ENCODE data around the gene RNU7-1. TPM values are rescaled to one million over a fixed set of nuclear protein-coding genes. Genes with fewer than 3 reads are reported as not detected.

RNU7-1 gene
- total and polyA plus RNA-seq, 9 of the 15 experiments (the other 6 are each of a cell fraction or from before 2014, with no cell fraction given) = not detected

GRCh38 chr12:6902448-6902847 is 41.2 kb upstream of the RNU7-1 start:
- Histone ChIP-seq H3K36me3 (ENCODE audit: control insufficient read depth, insufficient read depth, low read length) (no peaks in the 10 kb centered on the region), H3K4me2 (ENCODE audit: insufficient read depth, low read length) (no peak overlapping the region), H3K9me3 (replicated peaks; ENCODE audit: control insufficient read depth, insufficient read depth, low read depth, low read length) (no peaks in the 10 kb centered on the region; the same call in 1 of the 2 replicates), H3K9ac (ENCODE audit: insufficient read depth in 1 of 2, low read depth in 2 of 2, low read length in 2 of 2) (no peak overlapping the region), H3K4me3 (no peak overlapping the region), H3K4me1 (replicated peaks in 1 of 2; ENCODE audit: control insufficient read depth in 2 of 2, insufficient read depth in 2 of 2, low read length in 2 of 2) (peaks cover 13 to 25% of the 10 kb centered on the region in 2 experiments), H2AFZ (ENCODE audit: low read depth, low read length) (no peak overlapping the region), H3K9me1 (ENCODE audit: control insufficient read depth, insufficient read depth, low read length) (no peaks in the 10 kb centered on the region), H3K27me3 (ENCODE audit: control insufficient read depth in 2 of 2, insufficient read depth in 2 of 2, low read length in 2 of 2) (no peaks in the 10 kb centered on the region), H3K79me2 (ENCODE audit: control insufficient read depth, insufficient read depth, low read length) (no peaks in the 10 kb centered on the region), H4K20me1 (replicated peaks; ENCODE audit: control insufficient read depth, insufficient read depth, low read length) (no peaks in the 10 kb centered on the region), H3K27ac (ENCODE audit: extremely low read depth, low read depth, low read length) (no peak overlapping the region)
- no peak for ATAC-seq
- 60% methylated on average over 4 of the region's 4 CpGs for WGBS (ENCODE audit: insufficient coverage, low coverage, missing lambda C conversion rate)
- in situ Hi-C loops (cut with MboI) = no loop called here
- DNase-seq (ENCODE audit: extremely low read depth in 1 of 4, low spot score in 3 of 4) = no peak
- intact Hi-C loops (cut with micrococcal nuclease) = no loop called here
- POLR2A ChIA-PET = interaction anchor here (0.6 to 0.9 kb wide), 3 partner anchors 12 to 44 kb away, joined by 3 to 5 read pairs (median 3); no protein-coding TSS in a partner anchor
- CTCF ChIA-PET (ENCODE audit: low intra/inter-chr PET ratio) = no interaction called here
- no peak for FAIRE-seq
- no TSS peak for BruUV-seq (replicated peaks)
- no peak for TF ChIP-seq ZNF449 (CRISPR knock-in tag; IDR thresholded peaks at IDR 0.05)
- no peak for TF ChIP-seq FOXM1 (IDR thresholded peaks at IDR 0.05; ENCODE audit: low read depth)
- TF ChIP-seq FOXM1 (CRISPR knock-in tag; IDR thresholded peaks at IDR 0.05; ENCODE audit: low read depth) = no peak
- no peak for TF ChIP-seq PHB (CRISPR knock-in tag; IDR thresholded peaks at IDR 0.05)
- TF ChIP-seq ZNF12 (CRISPR knock-in tag; IDR thresholded peaks at IDR 0.05) = no peak
- TF ChIP-seq CTBP1 (IDR thresholded peaks at IDR 0.05; ENCODE audit: borderline replicate concordance) = no peak
- no peak for TF ChIP-seq ZNF277 (CRISPR knock-in tag; IDR thresholded peaks at IDR 0.05; ENCODE audit: borderline replicate concordance)
- TF ChIP-seq ZFP1 (CRISPR knock-in tag; IDR thresholded peaks at IDR 0.05) = no peak
- TF ChIP-seq OTX1 (CRISPR knock-in tag; IDR thresholded peaks at IDR 0.05) = no peak
- TF ChIP-seq CAMTA2 (CRISPR knock-in tag; conservative IDR thresholded peaks at IDR 0.05) = no peak
- TF ChIP-seq, protein P1, sequence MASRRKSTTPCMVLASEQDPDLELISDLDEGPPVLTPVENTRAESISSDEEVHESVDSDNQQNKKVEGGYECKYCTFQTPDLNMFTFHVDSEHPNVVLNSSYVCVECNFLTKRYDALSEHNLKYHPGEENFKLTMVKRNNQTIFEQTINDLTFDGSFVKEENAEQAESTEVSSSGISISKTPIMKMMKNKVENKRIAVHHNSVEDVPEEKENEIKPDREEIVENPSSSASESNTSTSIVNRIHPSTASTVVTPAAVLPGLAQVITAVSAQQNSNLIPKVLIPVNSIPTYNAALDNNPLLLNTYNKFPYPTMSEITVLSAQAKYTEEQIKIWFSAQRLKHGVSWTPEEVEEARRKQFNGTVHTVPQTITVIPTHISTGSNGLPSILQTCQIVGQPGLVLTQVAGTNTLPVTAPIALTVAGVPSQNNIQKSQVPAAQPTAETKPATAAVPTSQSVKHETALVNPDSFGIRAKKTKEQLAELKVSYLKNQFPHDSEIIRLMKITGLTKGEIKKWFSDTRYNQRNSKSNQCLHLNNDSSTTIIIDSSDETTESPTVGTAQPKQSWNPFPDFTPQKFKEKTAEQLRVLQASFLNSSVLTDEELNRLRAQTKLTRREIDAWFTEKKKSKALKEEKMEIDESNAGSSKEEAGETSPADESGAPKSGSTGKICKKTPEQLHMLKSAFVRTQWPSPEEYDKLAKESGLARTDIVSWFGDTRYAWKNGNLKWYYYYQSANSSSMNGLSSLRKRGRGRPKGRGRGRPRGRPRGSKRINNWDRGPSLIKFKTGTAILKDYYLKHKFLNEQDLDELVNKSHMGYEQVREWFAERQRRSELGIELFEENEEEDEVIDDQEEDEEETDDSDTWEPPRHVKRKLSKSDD (conservative IDR thresholded peaks at IDR 0.05; ENCODE audit: low read length) = no peak
- TF ChIP-seq, protein P2, sequence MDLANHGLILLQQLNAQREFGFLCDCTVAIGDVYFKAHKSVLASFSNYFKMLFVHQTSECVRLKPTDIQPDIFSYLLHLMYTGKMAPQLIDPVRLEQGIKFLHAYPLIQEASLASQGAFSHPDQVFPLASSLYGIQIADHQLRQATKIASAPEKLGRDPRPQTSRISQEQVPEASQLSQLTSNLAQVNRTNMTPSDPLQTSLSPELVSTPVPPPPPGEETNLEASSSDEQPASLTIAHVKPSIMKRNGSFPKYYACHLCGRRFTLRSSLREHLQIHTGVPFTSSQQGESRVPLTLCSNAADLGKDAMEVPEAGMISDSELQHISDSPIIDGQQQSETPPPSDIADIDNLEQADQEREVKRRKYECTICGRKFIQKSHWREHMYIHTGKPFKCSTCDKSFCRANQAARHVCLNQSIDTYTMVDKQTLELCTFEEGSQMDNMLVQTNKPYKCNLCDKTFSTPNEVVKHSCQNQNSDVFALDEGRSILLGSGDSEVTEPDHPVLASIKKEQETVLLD (IDR thresholded peaks at IDR 0.05) = no peak
- TF ChIP-seq BRF1 (IDR thresholded peaks at IDR 0.05; ENCODE audit: borderline replicate concordance, extremely low read depth, insufficient read length) = no peak

Measured in K562 (cell line).